Measurements from ENCODE around the gene MT1M.
"Not testable (repeated sequence)": the region's sequence is repeated elsewhere in the genome, so short reads cannot be mapped to it uniquely, and the experiment has no call there.

Gene MT1M

DNA sequence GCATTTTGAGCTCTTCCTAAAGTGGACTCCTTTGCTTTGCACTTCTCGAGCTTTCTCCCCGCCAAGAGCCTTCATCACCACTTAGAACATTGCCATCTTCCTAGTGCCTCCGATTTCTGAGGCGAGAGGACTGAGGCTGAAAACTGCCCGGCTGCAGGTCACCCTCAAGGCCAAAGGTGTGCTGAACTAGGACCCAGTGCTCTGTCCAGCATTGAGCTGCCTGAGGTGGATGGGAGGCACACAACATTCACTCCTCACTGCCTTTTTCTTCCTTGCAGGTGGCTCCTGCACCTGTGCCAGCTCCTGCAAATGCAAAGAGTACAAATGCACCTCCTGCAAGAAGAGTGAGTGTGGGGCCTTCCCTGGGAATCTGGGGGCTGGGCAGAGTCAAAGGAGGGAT is 11.4 kb downstream of the MT1M start:
- no peak overlapping the region for H3K4me3 ChIP-seq (ENCODE audit: low read depth, low read length)
- DNase-seq (ENCODE audit: low read depth), result no peak

DNA sequence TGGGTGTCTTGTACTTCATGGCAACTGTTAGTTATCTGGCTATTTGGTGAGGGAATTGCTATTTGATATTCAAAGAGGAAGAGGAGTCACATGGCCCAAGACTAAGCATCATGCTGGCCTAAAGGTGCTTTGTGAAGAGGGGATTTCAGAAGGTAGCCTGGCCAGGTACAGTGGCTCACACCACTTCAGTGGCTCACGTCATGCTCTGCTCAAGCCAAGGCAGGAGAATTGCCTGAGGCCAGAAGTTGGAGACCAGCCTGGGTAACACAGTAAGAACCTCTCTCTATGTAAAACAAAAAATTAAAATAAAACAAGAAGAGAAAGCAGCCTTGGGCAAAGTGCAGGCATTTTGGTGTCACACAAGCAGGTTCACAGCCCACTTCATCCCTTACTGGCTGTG is 12.9 kb downstream of the MT1M start:
- H3K4me3 ChIP-seq (ENCODE audit: low read depth, low read length), result no peak overlapping the region
- DNase-seq (ENCODE audit: low read depth), result no peak

DNA sequence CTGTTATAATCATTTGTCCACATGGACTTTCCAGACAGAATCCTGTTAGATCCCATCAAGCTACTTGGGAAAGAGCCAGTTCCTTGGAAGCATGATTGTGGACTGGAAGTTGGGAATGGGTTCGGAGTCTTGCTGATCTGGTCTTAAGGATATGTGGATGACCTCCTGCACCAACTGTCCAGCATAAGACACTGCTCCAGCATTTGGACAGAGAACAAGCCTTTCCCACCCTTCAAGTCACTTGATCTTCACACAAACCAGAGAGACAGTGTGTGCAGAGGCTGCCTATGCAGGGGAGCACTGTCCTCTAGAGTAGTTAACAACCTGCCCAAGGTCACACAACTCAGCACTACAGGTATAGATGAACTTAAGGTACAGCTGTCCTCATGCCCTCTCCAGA is 13.4 kb downstream of the MT1M start:
- no peak overlapping the region for H3K4me3 ChIP-seq (ENCODE audit: low read depth, low read length)
- no peak for DNase-seq (ENCODE audit: low read depth)

DNA sequence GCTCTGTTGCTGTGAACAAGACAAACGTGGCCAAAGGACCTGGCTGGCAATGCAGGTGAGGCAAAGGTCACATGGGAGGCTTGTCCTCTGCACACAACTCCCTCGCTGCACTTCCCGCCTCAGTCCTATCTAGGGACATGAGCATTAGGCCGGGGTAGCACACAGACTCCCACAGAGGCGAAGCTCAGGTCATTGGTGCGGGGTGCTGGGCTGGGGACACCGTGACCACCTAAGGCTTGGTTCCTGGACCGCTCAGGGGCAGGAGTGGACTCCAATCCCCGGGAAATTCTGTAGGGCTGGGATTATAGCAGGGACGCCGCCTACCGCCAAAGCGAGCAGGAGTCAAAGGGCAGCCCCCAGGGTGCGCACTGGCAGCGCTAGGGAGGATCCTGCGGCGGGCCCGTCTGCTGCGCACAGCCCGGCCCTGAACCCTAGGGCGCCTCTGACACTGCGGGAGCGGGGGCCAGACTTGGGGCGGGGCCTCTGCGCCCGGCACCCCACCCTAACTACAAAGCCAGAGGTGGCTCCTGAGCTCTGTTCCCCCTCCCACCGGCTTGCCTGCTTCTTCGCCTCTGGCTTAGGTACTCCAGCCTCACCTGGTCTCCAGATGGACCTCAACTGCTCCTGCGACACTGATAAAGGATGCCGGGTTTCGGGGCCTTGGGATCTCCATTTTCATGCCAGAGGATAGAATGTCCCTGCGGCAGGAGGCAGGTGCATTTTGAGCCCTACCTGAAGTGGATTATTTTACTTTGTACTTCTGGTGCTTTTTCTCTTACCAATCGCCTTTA is 15.4 kb downstream of the MT1M start:
- no peak for DNase-seq (ENCODE audit: low read depth)

DNA sequence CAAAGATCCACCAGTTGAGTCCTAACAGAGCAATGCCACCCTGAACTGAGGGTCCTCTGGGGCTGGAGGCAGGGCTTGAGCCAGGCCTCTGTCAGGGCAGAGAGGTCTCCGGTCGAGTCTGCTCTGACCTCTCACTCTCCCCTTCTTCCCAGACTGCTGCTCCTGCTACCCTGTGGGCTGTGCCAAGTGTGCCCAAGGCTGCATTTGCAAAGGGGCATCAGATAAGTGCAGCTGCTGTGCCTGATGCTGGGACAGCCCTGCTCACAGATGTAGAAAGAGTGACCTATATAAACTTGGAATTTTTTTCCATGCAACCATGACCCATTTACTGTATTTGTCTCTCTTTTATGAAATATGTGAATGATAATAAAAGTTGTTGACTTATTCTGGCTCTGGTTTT is 16.8 kb downstream of the MT1M start:
- no peak for DNase-seq (ENCODE audit: low read depth)
- no peak overlapping the region for H3K4me3 ChIP-seq (ENCODE audit: low read depth, low read length)

More for the DNA sequence above, 15.4 kb downstream of the MT1M start:
- H3K4me3 ChIP-seq (ENCODE audit: low read depth, low read length), result no peak overlapping the region

DNA sequence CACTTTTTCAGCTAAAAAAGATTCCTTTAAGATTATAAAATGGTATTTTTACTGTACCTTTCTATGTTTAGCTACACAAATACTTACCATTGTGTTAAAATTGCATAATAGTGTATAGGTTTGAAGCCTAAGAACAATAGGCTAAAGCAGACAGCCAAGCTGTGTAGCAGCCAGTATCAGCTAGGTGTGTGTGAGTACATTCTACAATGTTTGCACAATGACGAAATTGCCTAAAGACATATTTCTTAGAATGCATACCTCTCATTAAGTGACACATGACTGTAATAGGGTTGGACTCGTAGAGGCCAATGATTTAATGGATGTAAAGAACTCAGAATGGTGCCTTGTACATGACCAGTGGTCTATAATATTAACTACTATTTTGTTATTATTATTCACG is 17.4 kb downstream of the MT1M start:
- no peak overlapping the region for H3K4me3 ChIP-seq (ENCODE audit: low read depth, low read length)
- no peak for DNase-seq (ENCODE audit: low read depth)

DNA sequence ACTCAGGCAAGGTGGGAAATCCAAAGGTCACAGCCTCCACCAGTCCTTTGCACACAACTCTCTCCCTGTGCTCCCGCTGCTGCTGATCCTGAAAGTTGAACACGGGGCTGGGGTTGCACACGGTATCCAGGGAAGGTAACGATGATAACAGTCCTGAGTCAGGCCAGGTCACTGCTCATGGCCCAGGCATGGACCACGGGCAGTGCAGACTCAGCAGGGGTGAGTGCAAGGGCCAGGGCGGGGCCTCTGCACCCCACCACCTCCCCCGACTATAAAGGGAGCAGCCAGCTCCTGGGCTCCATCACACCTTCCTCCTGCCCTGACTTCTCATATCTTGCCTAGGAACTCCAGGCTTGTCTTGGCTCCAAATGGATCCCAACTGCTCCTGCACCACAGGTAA is 19.1 kb downstream of the MT1M start, which contains the start of gene MT1B:
Gene MT1B (plus strand): TSS at position 301 of the 400 bp plus-strand sequence. CDS start 68 bp downstream, at position 369.
- no peak for DNase-seq (ENCODE audit: low read depth)
- H3K4me3 ChIP-seq (ENCODE audit: low read depth, low read length), result no peak within 1 kb of the TSS

DNA sequence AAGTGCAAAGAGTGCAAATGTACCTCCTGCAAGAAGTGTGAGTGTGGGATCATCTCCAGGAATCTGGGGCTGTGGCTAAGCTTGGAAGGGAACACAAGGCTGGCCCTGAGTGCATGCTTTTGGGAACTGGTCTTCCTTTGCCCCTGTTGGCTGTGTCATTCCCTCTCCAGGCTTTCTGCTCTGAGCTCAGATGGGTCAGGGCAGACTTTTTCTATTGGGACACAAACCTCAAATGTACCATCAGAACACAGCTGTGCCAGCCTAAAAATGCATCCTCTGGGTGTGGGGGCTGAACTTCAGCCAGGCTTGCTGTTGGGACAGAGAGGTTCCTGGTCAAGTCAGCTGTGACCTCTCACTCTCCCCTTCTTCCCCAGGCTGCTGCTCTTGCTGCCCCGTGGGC is 20.1 kb downstream of the MT1M start:
- no peak for DNase-seq (ENCODE audit: low read depth)
- H3K4me3 ChIP-seq (ENCODE audit: low read depth, low read length), result no peak overlapping the region

DNA sequence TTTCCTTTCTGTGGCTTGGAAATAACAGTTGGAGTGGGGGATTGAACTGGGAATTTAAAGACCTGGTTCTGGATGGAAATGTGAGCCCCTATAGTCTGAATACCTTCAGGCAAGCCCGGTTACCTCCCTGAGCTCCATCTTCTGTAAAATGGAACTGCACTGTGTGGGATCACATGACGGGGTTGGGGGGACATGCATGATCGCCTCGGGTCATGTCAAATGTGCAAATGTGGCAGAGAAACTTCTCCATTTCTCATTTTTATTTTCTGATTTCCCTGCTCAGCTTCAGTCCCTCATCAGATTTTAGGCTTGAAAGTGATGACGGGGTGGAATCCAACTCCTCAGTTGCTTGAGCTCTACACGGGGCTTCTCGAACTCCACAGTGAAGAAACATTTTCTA is 20.8 kb downstream of the MT1M start:
- DNase-seq (ENCODE audit: low read depth), result no peak
- H3K4me3 ChIP-seq (ENCODE audit: low read depth, low read length), result no peak overlapping the region

DNA sequence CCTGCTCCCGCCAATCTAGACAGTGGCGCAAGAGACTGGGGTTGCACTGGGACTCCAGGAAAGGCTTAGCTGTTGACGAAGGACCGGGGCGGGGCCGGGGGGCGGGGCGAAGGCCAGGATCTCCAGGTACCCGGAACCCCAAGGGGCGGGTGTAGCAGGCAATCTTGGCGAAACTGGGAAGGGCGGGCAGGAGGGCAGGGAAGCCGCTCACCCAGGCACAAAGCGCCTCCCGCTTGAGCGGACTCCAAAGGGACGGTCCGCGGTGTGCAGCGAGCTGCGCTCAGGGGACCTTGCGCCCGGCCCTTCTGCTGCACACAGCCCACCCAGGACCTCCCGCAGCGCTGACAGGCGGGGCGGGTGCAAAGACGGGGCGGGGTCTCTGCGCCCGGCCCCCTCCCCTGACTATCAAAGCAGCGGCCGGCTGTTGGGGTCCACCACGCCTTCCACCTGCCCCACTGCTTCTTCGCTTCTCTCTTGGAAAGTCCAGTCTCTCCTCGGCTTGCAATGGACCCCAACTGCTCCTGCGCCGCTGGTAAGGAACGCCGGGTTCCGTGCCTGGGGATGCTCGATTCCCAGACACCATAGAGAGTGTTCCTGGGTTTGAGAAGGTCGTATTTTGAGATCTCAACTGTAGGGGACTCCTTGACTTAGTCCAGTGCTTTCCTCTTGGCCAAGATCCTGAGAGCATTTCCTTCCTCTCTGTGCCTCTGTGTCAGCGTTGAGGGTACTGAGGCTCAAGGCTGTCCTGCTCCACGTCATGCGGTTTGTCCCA is 25.3 kb downstream of the MT1M start, which contains the start of gene MT1F:
Gene MT1F (plus strand): TSS at position 405 of the 772 bp plus-strand sequence. CDS start 100 bp downstream, at position 505.
- H3K4me3 ChIP-seq (ENCODE audit: low read depth, low read length), result peak within 1 kb of the TSS; percentile 44
- no peak for DNase-seq (ENCODE audit: low read depth)

DNA sequence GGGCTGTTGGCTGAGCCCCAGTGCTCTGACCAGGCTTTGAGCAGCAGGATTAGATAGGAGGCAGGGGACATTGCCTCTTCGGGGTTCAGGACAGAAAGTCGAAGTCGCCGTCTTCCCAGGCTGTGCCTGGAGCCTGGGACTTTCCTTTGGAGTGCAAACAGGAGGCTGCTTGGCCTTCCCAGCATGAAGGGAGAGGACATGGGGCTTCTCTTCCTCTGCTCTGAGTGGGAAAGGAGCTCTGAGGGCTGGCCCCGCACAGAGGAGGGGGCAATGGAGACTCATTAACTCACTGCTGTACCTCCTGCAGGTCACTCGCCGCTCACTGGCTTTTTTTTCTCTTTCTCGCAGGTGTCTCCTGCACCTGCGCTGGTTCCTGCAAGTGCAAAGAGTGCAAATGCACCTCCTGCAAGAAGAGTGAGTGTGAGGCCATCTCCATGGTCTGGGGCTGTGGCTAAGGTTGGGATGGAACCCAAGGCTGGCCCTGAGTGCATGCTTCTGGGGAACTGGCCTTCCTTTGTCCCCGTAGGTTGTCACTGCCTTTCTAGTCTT is 25.9 kb downstream of the MT1M start:
- H3K4me3 ChIP-seq (ENCODE audit: low read depth, low read length), result peak overlapping the region; percentile 44
- no peak for DNase-seq (ENCODE audit: low read depth)

DNA sequence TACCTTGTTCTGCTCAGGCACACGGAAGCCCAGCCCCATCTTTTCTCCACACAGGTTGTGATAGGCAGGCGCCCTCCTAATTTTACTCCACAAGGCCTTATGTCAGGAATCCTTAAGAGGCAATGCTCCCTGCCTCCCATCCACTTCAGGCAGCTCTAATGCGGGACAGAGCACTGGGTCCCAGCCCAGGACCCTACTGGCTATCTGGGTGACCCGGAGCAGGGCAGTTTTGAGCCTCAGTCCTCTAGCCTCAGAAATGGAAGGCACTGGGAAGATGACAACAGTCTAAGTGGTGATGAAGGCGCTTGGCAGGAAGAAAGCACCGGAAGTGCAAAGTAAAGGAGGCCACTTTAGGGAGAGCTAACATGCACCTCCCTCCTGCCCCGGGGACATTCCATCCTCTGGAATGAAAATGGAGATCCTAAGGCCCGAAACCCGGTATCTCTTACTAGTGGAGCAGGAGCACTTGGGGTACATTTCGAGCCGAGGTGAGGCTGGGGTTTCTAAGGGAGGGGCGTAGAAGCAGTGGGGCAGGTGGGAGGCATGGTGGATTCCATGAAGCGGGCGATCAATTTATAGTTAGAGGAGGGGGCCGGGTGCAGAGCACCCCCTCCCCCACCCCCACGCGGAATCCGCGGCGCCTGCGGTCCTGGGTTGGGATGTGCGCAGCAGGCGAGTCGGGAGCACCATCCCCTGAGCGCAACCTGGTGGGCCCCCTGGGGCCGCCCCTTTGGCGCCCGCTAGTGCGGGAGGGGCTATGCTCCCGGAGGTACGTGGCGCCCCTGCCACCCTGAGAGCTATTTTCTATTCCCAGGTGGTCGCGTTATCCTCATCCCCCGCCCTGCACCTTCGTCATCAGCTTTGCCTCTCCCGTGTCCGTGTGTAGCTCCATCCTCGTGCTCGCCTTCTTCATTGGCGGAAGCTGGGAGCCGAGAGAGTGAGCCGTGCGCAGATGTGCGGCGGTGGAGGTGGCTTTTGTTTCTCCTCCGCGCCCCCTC is 30.2 kb downstream of the MT1M start:
- no peak for DNase-seq (ENCODE audit: low read depth)
- peak overlapping the region; percentile 14 for H3K4me3 ChIP-seq (ENCODE audit: low read depth, low read length)

DNA sequence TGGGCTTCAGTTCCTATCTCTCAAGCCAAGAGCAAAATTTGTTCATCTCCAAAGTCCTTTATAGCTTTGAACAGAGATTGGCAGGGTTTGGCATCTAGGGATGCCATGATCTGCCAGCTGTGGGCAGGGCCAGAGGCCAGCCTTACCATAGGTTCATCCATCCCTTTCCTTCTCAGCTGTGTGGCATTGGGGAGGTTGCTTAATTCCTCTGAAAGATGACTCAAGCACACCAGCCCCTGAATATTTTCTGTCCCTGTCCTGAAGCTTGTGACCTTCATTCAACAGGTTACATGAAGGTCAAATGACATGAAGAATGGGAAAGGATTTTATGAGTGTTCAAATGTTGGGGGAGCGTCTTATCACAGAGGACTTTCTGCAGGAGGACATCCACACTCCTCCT is 32.0 kb downstream of the MT1M start:
- no peak overlapping the region for H3K4me3 ChIP-seq (ENCODE audit: low read depth, low read length)
- DNase-seq (ENCODE audit: low read depth), result no peak

DNA sequence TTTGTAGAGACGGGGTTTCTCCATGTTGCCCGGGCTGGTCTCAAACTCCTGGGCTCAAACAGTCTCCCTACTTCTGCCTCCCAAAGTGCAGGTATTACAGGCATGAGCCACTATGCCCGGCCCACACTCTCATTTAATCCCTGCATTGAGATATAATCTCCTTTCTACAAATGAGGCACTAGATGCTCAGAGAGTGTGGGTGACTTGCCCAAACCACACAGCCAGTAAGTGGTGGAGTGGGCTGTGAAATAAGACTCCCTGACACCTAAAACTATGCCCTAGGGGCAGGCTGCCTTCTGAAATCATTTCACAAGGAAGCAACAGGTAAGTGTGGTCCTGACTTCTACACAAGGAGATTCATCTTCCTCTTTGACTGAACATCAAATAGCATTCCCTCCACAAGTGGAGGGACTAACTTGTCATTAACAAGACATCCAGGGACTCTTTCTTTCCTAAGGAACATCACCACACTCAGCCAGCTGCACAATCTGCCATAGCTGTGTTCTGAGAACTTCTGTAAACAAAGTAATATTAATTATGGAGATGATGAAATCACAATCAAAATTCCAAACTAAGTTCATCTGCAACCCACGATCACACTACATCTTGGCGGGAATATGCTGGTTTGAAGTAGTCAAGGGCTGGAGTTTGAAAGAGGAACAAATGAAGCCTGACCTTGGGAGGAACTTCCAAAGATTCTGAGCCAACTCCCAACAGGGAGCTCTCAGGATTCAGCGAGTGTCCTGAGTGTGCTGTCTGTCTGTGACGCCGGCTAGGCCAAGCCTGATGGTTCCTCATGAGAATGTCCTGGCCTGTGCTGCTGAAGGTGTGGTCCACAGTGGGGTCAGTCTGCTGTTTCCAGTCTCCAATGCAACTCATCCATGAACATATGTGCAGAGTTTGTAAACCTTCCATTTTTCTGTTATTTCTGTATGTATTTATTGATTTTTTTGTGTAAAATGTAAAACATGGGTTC is 33.1 kb downstream of the MT1M start:
- not testable (repeated sequence) for DNase-seq (ENCODE audit: low read depth); H3K4me3 ChIP-seq (ENCODE audit: low read depth, low read length)

DNA sequence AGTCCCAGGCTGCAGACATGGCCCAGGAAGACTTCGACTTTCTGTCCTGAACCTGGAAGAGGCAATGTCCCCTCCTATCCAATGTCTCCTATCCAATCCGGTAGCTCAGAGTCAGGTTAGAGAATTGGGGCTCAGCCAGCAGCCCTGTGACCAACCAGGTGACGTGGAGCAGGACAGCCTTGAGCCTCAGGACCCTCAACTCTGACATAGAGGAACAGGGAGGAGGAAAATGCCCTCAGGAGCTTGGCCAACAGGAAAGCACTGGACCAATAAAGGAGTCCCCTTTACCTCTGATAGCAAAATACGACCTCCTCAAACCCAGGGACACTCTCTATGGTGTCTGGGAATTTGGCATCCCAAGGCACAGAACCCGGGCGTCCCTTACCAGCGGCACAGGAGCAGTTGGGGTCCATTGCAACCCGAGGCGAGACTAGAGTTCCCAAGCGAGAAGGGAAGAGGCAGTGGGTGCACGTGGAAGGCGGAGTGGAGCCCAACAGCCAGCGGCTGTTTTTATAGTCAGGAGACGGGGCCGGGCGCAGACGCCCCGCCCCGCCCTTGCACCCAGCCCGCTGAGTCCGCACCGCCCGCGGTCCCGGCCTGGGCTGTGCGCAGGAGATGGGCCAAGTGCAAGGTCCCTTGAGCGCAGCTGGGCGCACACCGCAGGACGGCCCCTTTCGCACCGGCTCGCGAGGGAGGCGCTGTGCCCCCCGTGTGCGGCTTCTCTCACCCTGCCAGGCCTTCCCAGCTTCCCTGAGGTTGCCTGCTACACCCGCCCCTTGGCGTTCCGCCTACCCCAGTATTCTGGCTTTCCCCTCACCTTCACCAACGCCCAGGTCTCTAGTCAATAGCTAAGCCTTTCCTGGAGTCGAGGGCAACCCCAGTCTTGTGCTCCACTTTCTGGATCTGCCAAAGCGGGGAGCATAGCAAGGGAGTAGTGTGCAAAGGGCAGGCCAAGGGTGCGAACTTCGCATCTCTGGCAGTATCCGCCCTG is 35.4 kb downstream of the MT1M start, which contains the start of gene MT1G:
Gene MT1G (minus strand): TSS at position 485 of the 991 bp plus-strand sequence. CDS start 72 bp downstream, at position 413.
- H3K4me3 ChIP-seq (ENCODE audit: low read depth, low read length), result no peak within 1 kb of the TSS
- no peak for DNase-seq (ENCODE audit: low read depth)

DNA sequence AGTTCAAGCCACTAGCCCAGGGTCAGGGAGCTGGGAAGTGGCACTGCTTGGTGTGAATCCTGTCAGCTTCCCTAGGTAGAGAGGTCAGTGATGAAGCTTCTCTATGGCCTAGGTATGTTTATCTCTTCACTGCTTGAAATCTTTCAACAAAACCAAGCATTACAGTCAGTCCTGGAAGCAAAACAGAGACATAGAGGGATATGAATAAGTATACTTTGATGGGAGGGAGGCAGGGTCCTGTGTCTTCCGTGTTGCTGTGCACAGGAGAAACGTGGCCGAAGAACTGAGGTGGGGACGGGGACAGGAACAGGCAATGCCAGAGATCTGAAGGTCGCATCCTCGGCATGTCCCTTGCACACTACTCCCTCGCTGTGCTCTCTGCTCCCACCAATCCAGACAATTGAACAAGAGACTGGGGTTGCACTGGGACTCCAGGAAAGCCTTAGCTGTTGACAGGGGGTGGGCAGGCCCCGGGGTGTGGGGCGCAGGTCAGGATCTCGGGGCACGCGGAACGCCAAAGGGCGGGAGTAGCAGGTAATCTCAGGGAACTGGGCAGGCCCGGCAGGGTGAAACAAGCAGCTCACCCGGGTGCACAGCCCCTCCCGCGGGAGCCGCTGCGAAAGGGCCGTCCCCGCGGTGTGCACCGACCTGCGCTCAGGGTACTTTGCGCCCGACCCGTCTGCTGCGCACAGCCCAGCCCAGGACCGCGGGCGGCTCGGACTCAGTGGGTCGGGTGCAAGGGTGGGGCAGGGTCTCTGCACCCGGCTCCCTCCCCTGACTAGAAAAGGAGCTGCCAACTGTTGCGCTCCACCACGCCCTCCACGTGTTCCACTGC is 36.8 kb downstream of the MT1M start, which contains the start of gene MT1H:
Gene MT1H (plus strand): TSS at position 810 of the 835 bp plus-strand sequence. CDS start 71 bp downstream, outside the sequence.
- no peak for DNase-seq (ENCODE audit: low read depth)
- H3K4me3 ChIP-seq (ENCODE audit: low read depth, low read length), result no peak within 1 kb of the TSS

Data from skeletal muscle cell (primary cell).